Measurements from ENCODE around the gene SUPT6H. TPM values are rescaled to one million over a fixed set of nuclear protein-coding genes. Genes with fewer than 3 reads are reported as not detected.

SUPT6H gene
- total and polyA plus RNA-seq, 2 of the 4 experiments (the other 2 are of a cell fraction) = 41.4 to 44.8 TPM

DNA sequence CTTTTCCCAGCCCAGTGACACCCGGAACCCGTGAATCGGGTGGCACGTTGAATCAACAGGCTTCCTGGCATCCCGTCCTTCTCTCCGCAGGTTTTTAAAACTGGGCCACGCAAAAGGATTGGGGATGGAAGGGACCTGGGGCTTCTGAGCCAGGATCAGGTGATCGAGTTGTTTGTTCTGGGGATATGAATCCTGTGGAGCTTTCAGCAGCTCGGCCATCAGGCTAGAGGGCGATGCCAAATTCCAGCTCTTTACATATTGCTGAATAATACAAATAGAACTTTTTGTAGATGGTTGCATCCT lies 473 bp downstream of the SUPT6H start:
- Histone ChIP-seq H3K9me1 (ENCODE audit: insufficient read depth, low read length) (peaks cover 12% of the 10 kb centered on the region), H3K27me3 (ENCODE audit: control insufficient read depth, insufficient read depth, low read length) (no peaks in the 10 kb centered on the region), H3K4me3 (ENCODE audit: insufficient read depth, low read depth, low read length) (peak overlapping the region; percentile 73), H3K56ac (ENCODE audit: extremely low read depth, insufficient read depth, low read length) (peak overlapping the region; percentile 100), H3K4me2 (ENCODE audit: low read depth, low read length) (peak overlapping the region; percentile 81), H3K4me1 (ENCODE audit: control insufficient read depth, insufficient read depth, low read length) (peaks cover 2% of the 10 kb centered on the region; the same call in 1 of the 2 replicates), H3K23ac (ENCODE audit: low read depth, low read length) (peak overlapping the region; percentile 91), H4K5ac (ENCODE audit: low read depth, low read length) (peak overlapping the region; percentile 75), H4K20me1 (ENCODE audit: insufficient read depth, low read length) (peaks cover 52% of the 10 kb centered on the region), H3K18ac (ENCODE audit: low read depth, low read length) (peak overlapping the region; percentile 78; the same call in 1 of the 2 replicates), H3K14ac (replicated peaks; ENCODE audit: low read depth, low read length) (peak overlapping the region; percentile 88), H2BK15ac (ENCODE audit: low read depth, low read length) (no peak overlapping the region), H2AK5ac (ENCODE audit: low read depth, low read length) (peak overlapping the region; percentile 89), H2BK20ac (ENCODE audit: low read depth, low read length) (no peak overlapping the region), H3K9ac (ENCODE audit: low read depth, low read length) (peak overlapping the region; percentile 99), H2AFZ (replicated peaks; ENCODE audit: low read length, poor library complexity) (peak overlapping the region; percentile 93), H2AK9ac (replicated peaks; ENCODE audit: low read depth, low read length, poor library complexity) (peak overlapping the region; percentile 90), H2BK5ac (ENCODE audit: low read depth, low read length, poor library complexity, severe bottlenecking) (peak overlapping the region; percentile 88), H4K8ac (ENCODE audit: low read depth in 2 of 2, low read length in 2 of 2) (peak overlapping the region; percentile 92 to 94), H3K36me3 (ENCODE audit: control insufficient read depth, insufficient read depth, low read length) (peaks cover 17% of the 10 kb centered on the region), H3K4ac (ENCODE audit: low read depth, low read length) (peak overlapping the region; percentile 88), H2BK120ac (ENCODE audit: low read depth, low read length) (no peak overlapping the region), H4K91ac (ENCODE audit: insufficient read depth, low read depth, low read length) (peak overlapping the region; percentile 79; the same call in 1 of the 2 replicates), H3K79me1 (ENCODE audit: low read depth in 1 of 2, low read length in 2 of 2) (peaks cover 11 to 59% of the 10 kb centered on the region in 2 experiments), H3K27ac (ENCODE audit: insufficient read depth, low read length) (peak overlapping the region; percentile 99), H3K9me3 (ENCODE audit: control insufficient read depth, insufficient read depth, low read length) (no peaks in the 10 kb centered on the region)
- intact Hi-C loops (cut with micrococcal nuclease) (no loop called here), dilution Hi-C loops (cut with HindIII; ENCODE audit: low sequenced_read_pairs, unreplicated experiment) (no loop called here), in situ Hi-C loops (cut with MboI; ENCODE audit: low sequenced_read_pairs) (no loop called here)
- TF ChIP-seq RAD21 (IDR thresholded peaks at IDR 0.05; ENCODE audit: low read length) (no peak), USF2 (IDR thresholded peaks at IDR 0.05; ENCODE audit: low read depth, low read length) (0 out of 2 replicates have a peak, but pooled peaks have one; percentile 1)
- ChIA-PET CTCF (interaction anchor here (1.5 kb wide), 1 partner anchor 16 kb away, joined by 6 read pairs; no protein-coding TSS in a partner anchor), POLR2A (ENCODE audit: unreplicated experiment) (interaction anchor here (1.2 kb wide), 2 partner anchors 8 to 19 kb away, joined by 4 to 6 read pairs; no protein-coding TSS in a partner anchor)
- ATAC-seq (ENCODE audit: low read depth) = peak; percentile 6; the same call in 1 of the 2 replicates
- DNase-seq = no peak
- BruUV-seq (replicated peaks) = no TSS peak
- 0% methylated on average over 5 of the region's 10 CpGs; no CpG with 5 or more reads in 1 of the 2 experiments for WGBS, 2 experiments (ENCODE audit: extremely low coverage in 2 of 2, insufficient read length in 1 of 2)

All from IMR-90 (cell line).